Camera-type eye (tissue), 1 donor: ENCODE results near the gene KLHL20. TPM values are rescaled to one million over a fixed set of nuclear protein-coding genes. Genes with fewer than 3 reads are reported as not detected.

Experiments used
- total RNA-seq: library from RNA; depleted of rRNA; stranded (reverse); fragments of >200 nt; gene quantifications from one replicate; pipeline ENCODE4 v1.2.3, GENCODE V29; 2014

Gene KLHL20, protein sequence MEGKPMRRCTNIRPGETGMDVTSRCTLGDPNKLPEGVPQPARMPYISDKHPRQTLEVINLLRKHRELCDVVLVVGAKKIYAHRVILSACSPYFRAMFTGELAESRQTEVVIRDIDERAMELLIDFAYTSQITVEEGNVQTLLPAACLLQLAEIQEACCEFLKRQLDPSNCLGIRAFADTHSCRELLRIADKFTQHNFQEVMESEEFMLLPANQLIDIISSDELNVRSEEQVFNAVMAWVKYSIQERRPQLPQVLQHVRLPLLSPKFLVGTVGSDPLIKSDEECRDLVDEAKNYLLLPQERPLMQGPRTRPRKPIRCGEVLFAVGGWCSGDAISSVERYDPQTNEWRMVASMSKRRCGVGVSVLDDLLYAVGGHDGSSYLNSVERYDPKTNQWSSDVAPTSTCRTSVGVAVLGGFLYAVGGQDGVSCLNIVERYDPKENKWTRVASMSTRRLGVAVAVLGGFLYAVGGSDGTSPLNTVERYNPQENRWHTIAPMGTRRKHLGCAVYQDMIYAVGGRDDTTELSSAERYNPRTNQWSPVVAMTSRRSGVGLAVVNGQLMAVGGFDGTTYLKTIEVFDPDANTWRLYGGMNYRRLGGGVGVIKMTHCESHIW
- 62.1 TPM for total RNA-seq

DNA sequence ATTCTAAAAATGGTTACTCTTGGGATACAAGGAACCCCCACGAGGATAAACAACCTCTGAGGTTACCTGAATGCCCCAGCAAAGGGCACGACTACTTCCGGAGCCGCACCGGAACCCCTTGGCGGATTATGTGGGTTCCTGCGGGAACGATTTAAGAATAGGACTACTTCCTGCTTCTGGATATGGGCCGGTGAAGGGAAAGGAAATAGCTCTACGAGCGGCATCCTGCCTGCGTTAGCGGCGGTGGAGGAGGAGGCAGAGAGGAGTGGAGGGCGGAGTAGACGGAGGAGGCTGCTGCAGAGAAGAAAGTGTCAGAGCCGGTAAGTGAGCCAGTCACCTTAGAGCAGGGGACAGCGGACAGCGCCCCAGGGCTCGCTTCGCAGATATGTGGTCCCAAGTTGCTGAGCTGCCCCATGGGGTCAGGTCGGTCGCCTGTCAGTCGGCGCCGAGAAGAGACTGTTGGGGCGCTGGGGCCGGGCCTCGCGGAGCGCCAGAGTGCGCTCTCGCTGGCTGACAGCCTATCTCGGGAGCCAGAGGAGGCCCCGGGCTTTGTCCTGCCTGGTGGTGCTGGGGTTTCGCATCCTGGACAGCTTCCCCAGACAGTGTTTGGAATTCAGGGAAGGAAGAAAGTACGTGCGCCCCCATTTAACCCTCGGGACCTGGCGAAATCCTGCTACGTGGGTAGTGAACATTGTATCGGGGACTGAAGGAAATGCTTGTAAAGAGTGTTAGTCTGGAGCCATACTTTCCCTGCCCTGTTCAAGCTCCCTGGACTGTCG, at the start of gene KLHL20:
TSS of gene KLHL20 (plus strand) at position 223 of the 779 bp plus-strand sequence. CDS start 1,063 bp downstream, outside the sequence.

DNA sequence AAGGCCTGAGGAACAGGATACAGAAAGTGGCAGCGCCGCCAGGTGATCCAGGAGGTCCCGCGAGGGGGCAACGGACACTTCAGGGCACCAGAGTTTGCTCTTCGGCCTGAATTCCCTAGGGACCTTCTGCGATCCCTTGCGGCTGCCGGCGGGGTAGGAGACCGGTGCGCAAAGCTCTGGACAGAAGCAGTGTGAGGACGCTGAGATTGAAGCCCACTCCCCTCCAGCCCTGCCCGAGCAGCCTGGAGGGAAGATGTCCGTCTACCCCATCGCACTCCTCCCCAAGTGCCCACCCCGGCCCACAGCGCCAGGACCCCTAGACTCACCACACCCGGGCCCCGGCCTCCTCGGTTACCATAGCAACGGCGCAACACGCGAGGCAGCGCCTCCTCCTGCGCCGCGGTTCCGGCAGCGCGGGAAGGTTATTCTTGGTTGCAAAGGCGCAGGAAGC, 45.3 kb upstream of the KLHL20 start, which contains the start of gene ANKRD45:
TSS of gene ANKRD45 (minus strand) at position 361 of the 451 bp plus-strand sequence. CDS start 10,433 bp downstream, outside the sequence.

DNA sequence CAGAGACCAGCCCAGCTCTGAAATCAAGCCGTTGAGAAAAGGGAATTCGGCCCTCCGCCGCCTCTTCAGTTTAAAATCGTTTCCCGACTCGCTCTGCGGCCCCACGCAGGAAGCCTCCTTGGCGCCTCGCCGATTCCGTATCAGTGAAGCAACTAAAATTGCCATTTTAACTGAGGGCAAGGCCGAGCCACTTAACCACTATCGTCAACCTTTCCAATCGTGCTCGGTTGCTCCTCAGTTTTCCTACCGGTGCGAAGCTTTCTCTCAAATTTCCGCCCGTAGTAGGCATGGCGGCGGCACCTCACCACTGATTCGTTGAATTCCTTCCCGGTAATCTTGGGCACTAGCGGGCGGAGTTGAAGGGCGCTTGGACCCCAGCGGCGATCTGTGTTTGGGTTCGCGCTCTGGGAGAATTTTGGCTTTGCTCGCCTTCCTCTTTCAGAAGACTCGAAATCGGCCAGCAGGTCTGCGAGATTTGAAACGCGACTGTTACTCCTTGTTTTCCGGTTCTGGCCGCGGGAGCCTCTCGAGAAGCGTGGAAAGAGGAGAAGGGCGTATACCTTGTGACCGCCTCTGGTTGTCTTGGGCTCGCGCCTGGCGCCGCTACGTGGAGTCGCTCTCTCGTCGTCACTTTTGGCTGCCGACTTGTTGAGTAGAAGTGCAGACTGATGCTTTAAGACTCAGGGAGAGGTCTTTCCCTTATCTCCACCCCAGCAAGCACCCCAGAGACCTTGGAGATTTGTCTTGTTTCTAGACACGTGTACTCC, 109.7 kb downstream of the KLHL20 start, which contains the start of the genes CENPL and DARS2:
TSS of gene CENPL (minus strand) at position 569 of the 767 bp plus-strand sequence. CDS start 13,584 bp downstream, outside the sequence.
TSS of gene DARS2 (plus strand) at position 359 of the 767 bp plus-strand sequence. CDS start 557 bp downstream, outside the sequence.

Other genes with a start within 250 kb of the KLHL20 start
- gene PRDX6, start 237.6 kb upstream of the KLHL20 start, total RNA-seq, result 201 TPM
- not detected for gene SLC9C2, start 111.9 kb upstream of the KLHL20 start, total RNA-seq
- not detected for gene TEX50, start 79.6 kb upstream of the KLHL20 start, total RNA-seq
- 4.9 TPM for gene ANKRD45, start 45.1 kb upstream of the KLHL20 start, total RNA-seq
- 17.9 TPM for gene DARS2, start 109.7 kb downstream of the KLHL20 start, total RNA-seq
- gene CENPL, start 109.9 kb downstream of the KLHL20 start, total RNA-seq, result 11.7 TPM
- 292 TPM for gene GAS5, start 153.0 kb downstream of the KLHL20 start, total RNA-seq
- 42.5 TPM for gene ZBTB37, start 153.4 kb downstream of the KLHL20 start, total RNA-seq
- not detected for gene SERPINC1, start 202.3 kb downstream of the KLHL20 start, total RNA-seq